Right forelimb (tissue), 1 donor: ENCODE measurements around the gene BCL2L1.

Source experiments
- DNase-seq: peaks from one replicate; pipeline ENCODE4 v3.0.0-alpha.2; 2018

Gene BCL2L1

GRCh38 chr20:31708736-31709534 lies 13.7 kb downstream of the BCL2L1 start:
- DNase-seq, result no peak

- DNase-seq, result peak; percentile 66
Observed at GRCh38 chr20:31707994-31708735, 14.5 kb downstream of the BCL2L1 start.

- no peak for DNase-seq
Observed at GRCh38 chr20:31707258-31707615, 15.4 kb downstream of the BCL2L1 start.

GRCh38 chr20:31706607-31707257 lies 15.9 kb downstream of the BCL2L1 start:
- DNase-seq, result no peak

- DNase-seq, result no peak
Observed at GRCh38 chr20:31705598-31706597, 16.8 kb downstream of the BCL2L1 start.

GRCh38 chr20:31705191-31705590 lies 17.5 kb downstream of the BCL2L1 start:
- DNase-seq, result no peak

- DNase-seq, result no peak
Observed at GRCh38 chr20:31704225-31705119, 18.2 kb downstream of the BCL2L1 start.

- no peak for DNase-seq
Observed at GRCh38 chr20:31701591-31701990, 21.1 kb downstream of the BCL2L1 start.

GRCh38 chr20:31700747-31701146 lies 21.9 kb downstream of the BCL2L1 start:
- DNase-seq, result no peak

GRCh38 chr20:31699801-31700728 lies 22.6 kb downstream of the BCL2L1 start:
- no peak for DNase-seq

GRCh38 chr20:31698803-31699718 lies 23.6 kb downstream of the BCL2L1 start:
- DNase-seq, result peak; percentile 63

GRCh38 chr20:31698243-31698802 lies 24.3 kb downstream of the BCL2L1 start:
- no peak for DNase-seq

GRCh38 chr20:31695849-31696804 lies 26.5 kb downstream of the BCL2L1 start:
- DNase-seq, result no peak

GRCh38 chr20:31694842-31695593 lies 27.6 kb downstream of the BCL2L1 start:
- no peak for DNase-seq

GRCh38 chr20:31693987-31694661 lies 28.5 kb downstream of the BCL2L1 start:
- DNase-seq, result no peak

- no peak for DNase-seq
Observed at GRCh38 chr20:31693402-31693801, 29.3 kb downstream of the BCL2L1 start.
